Activated CD4-positive, alpha-beta T cell treated with anti-CD3 and anti-CD28 coated beads for 36 hours (primary cell): Measurements from ENCODE around the gene ARL17A. TPM values are rescaled to one million over a fixed set of nuclear protein-coding genes. Genes with fewer than 3 reads are reported as not detected.
"Not testable (repeated sequence)": the region's sequence is repeated elsewhere in the genome, so short reads cannot be mapped to it uniquely, and the experiment has no call there.

Source experiments
- ATAC-seq: fragments of 200-7000 bp; cut with Tn5 transposase; one replicate; pipeline ENCODE4 v1.10.0; 2021; ENCODE audit warnings: mild to moderate bottlenecking, moderate library complexity
- CTCF ChIA-PET: fragments of 350-600 bp; sonication (Branson Sonifier 250); formaldehyde crosslinking; loops from one replicate; lab custom pipeline; 2021; ENCODE audit warnings: antibody characterized with exemption; lab: Charles Lee
- POLR2A ChIA-PET: fragments of 350-600 bp; sonication (Branson Sonifier 250); formaldehyde crosslinking; loops from one replicate; lab custom pipeline; 2021; ENCODE audit warnings: antibody characterized with exemption, inconsistent platforms; lab: Charles Lee
- DNase-seq: peaks from one replicate; pipeline ENCODE4 v3.0.0-alpha.2; 2020
- H3K27ac Mint-ChIP-seq: one replicate; pipeline ENCODE4 v1.8.0; 2021; ENCODE audit warnings: mixed read lengths
- H3K27me3 Mint-ChIP-seq: one replicate; pipeline ENCODE4 v1.8.0; 2021; ENCODE audit warnings: mixed read lengths
- H3K36me3 Mint-ChIP-seq: one replicate; pipeline ENCODE4 v1.8.0; 2021; ENCODE audit warnings: low read depth, mixed read lengths
- H3K4me1 Mint-ChIP-seq: one replicate; pipeline ENCODE4 v1.8.0; 2021; ENCODE audit warnings: mixed read lengths
- H3K4me3 Mint-ChIP-seq: one replicate; pipeline ENCODE4 v1.8.0; 2021; ENCODE audit warnings: mild to moderate bottlenecking, moderate library complexity, mixed read lengths
- H3K9me3 Mint-ChIP-seq: one replicate; pipeline ENCODE4 v1.8.0; 2021; ENCODE audit warnings: low read depth, mixed read lengths
- intact Hi-C, 2 experiments: fragments of 100-400 bp; cut with DNase I in 1 of 2; cut with micrococcal nuclease in 1 of 2; formaldehyde crosslinking; loops; one replicate each; pipeline versions ENCODE4 v1.14.2 to v1.15.1; 2022 to 2024; cut with DNase I, micrococcal nuclease
- total RNA-seq, 2 experiments: library from RNA; stranded (reverse); gene quantifications; one replicate each; pipeline ENCODE4 v1.2.3, GENCODE V29; 2021

The ARL17A gene
- total RNA-seq, 2 experiments from 2014 or later, result 19.2 to 21.9 TPM

DNA sequence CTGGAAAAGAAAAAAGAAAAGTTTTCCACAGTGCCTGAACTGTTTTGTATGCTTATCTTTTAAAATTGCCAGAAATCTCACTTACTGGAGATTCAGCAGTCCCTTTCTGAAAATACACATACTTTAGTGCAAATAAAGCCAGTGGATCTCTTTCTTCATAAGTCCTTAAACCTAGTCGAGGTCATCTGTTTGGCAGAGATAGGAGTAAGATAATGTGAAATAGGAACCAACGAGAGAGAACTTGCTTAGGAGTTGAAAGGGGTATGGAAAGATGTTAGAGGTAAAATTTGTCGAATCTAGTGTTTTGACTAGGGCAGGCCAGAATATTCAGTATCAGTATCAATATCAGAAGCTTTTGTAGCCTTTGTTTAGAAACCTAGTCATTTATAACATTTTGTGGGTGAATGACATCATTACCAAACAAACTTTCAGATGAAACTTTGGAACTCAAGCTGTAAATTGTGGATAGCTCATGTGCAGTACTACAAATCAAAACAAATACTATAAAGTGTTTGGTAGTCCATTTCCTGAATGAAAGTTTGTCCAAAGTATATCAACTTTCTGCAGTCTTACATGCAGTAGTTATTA, 18.9 kb upstream of the ARL17A start:
- POLR2A ChIA-PET, intact Hi-C loops, H3K36me3 Mint-ChIP-seq, H3K4me1 Mint-ChIP-seq, DNase-seq, H3K9me3 Mint-ChIP-seq, H3K27me3 Mint-ChIP-seq, CTCF ChIA-PET, H3K27ac Mint-ChIP-seq, H3K4me3 Mint-ChIP-seq: not testable (repeated sequence)
- peak; percentile 79 for ATAC-seq

- H3K4me1 Mint-ChIP-seq, H3K27ac Mint-ChIP-seq, H3K36me3 Mint-ChIP-seq, H3K4me3 Mint-ChIP-seq, H3K27me3 Mint-ChIP-seq, CTCF ChIA-PET, intact Hi-C loops, DNase-seq, POLR2A ChIA-PET, H3K9me3 Mint-ChIP-seq: not testable (repeated sequence)
- ATAC-seq, result peak; percentile 56
Observed at GRCh38 chr17:46591332-46591731, 11.8 kb upstream of the ARL17A start.

DNA sequence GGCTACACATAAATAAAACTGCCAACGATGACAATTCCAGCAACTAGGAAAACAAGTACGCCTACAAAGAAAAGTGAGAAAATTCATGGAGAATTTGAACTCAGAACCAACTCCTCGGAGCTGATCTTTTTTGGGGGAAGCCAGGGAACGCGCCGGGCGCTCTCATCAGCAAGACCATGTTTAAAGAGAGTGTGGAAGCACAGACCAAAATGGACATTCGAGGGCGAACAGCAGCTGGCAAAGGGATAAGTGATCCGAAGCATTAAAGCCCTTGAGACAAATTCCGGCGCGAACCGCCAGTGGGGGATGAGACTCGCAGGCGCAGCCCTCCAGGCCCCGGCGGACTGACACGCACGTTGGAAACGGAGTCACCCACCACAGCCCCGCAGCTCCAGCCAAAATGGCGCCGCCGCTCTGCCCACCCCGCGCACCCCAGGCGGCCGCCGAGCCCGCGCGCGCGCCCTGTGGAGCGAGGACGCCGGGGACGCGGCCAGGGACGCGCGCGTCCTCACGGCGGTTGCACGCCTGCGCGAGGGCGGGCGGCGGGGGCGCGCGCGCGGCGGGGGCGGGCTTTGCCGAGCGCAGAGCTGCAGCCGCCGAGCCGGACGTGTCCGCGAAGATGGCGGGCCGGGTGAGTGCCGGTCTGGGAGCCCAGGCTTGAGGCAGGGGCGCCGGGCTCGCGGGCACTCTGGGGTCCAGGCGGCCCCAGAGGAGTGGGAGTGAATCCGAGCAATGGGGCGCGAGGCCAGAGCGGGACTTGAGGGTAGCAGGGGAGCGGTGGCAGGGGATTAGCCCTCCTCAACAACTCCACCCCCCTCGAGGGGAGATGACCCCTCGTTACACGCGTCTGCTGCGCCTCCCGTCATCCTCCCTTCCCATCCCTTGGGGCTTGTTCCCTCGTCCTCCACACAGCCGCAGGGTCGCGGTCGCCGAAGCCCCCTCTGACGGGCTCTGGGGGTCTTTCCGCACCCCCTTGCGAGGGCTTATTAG, 11.0 kb upstream of the ARL17A start, which contains the start of gene NSF:
Gene NSF, plus strand, starts transcription at position 513 of the 990 bp plus-strand sequence. Its CDS starts 107 bp downstream, at position 620.
- H3K27ac Mint-ChIP-seq, H3K36me3 Mint-ChIP-seq, intact Hi-C loops, H3K4me1 Mint-ChIP-seq, CTCF ChIA-PET, H3K9me3 Mint-ChIP-seq, H3K27me3 Mint-ChIP-seq, DNase-seq, POLR2A ChIA-PET, H3K4me3 Mint-ChIP-seq: not testable (repeated sequence)
- ATAC-seq, result peak; percentile 86

DNA sequence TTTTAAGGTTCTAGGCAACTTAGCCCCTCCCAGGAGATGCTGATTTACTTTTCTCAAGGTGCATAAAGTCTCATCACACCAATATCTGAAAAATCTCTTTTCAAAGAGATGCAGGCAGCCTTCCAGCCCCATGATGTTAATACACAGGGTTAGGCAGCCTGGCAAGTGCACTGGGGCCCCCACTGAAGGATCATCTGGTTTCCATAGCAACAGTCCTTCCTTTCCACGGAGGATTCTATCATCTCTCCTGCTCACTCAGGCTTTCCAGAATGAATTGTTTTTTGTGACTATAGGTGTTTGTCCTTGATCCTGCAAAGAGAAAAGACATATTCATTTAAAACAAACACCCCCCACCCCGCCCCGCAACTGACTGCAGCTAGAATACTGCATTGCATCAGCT, 6.0 kb upstream of the ARL17A start:
- H3K4me1 Mint-ChIP-seq, POLR2A ChIA-PET, H3K27me3 Mint-ChIP-seq, ATAC-seq, intact Hi-C loops, H3K27ac Mint-ChIP-seq, CTCF ChIA-PET, DNase-seq, H3K9me3 Mint-ChIP-seq, H3K36me3 Mint-ChIP-seq, H3K4me3 Mint-ChIP-seq: not testable (repeated sequence)

- H3K36me3 Mint-ChIP-seq, POLR2A ChIA-PET, CTCF ChIA-PET, ATAC-seq, intact Hi-C loops, H3K27ac Mint-ChIP-seq, H3K4me3 Mint-ChIP-seq, H3K4me1 Mint-ChIP-seq, H3K9me3 Mint-ChIP-seq, H3K27me3 Mint-ChIP-seq, DNase-seq: not testable (repeated sequence)
Observed at GRCh38 chr17:46580082-46580481, 591 bp upstream of the ARL17A start.

GRCh38 chr17:46571796-46572195, 7.7 kb downstream of the ARL17A start:
- DNase-seq, H3K27ac Mint-ChIP-seq, H3K36me3 Mint-ChIP-seq, POLR2A ChIA-PET, H3K4me3 Mint-ChIP-seq, H3K4me1 Mint-ChIP-seq, H3K27me3 Mint-ChIP-seq, ATAC-seq, intact Hi-C loops, CTCF ChIA-PET, H3K9me3 Mint-ChIP-seq: not testable (repeated sequence)

DNA sequence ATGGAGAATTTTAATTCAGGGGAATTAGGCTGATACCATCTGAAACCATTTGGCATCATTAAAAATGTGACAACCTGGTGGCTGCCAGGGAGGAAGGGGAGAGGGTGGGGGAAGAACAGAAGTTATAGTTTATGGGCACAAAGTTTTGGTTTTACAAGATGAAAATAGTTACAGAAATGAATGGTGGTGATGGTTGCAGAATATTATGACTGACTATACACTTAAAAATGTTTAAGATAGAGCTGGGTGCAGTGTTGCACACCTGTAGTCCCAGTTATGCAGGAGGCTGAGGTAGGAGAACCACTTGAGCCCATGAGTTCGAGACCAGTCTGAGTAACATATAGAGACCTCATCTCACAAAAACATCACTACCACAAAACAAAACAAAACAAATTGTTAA, 12.5 kb downstream of the ARL17A start:
- H3K9me3 Mint-ChIP-seq, CTCF ChIA-PET, H3K4me1 Mint-ChIP-seq: not testable (repeated sequence)

DNA sequence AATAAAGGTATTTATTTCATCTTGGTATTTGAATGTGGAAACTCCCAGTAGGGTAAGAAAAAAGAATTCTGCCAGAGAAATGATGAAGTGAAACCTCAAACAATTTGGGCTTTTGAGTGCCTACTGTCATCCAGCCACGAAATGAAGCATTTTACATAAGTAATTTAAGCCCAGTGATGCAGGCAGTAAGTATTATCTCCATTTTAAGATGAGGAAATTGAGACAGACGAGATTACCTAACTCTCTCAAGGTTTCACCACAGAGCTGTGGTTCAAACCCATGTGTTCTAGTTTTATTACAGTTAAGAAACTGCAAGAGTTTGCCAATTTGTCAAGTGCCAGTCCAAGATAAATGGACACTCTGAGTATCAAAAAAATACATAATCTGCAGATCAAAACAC, 13.2 kb downstream of the ARL17A start:
- H3K36me3 Mint-ChIP-seq, H3K27ac Mint-ChIP-seq, CTCF ChIA-PET, H3K27me3 Mint-ChIP-seq, H3K4me1 Mint-ChIP-seq, POLR2A ChIA-PET, H3K4me3 Mint-ChIP-seq, DNase-seq, intact Hi-C loops, H3K9me3 Mint-ChIP-seq: not testable (repeated sequence)
- ATAC-seq, result peak; percentile 26

More for the DNA sequence above, 12.5 kb downstream of the ARL17A start:
- intact Hi-C loops, H3K27me3 Mint-ChIP-seq, H3K4me3 Mint-ChIP-seq, DNase-seq, POLR2A ChIA-PET, ATAC-seq, H3K36me3 Mint-ChIP-seq, H3K27ac Mint-ChIP-seq: not testable (repeated sequence)

DNA sequence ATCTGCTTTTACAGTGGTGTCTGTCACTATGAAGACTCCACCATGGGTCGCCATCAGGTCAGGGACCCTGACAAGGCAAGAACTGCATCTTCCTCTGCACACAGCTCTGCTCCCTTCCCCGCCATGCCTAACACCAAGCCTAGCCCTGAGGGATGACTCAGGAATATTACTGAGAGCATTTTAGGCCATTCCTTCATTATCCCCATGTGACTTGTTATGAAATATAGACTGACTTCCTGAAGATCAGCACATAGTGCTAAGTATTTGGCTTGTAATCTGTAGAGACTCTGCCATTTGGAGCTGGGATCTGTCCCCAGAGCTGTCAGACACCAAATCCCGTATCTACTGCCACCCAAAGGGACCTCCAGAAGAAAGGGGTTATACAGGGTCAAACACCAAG, 19.4 kb downstream of the ARL17A start:
- intact Hi-C loops, H3K4me3 Mint-ChIP-seq, H3K4me1 Mint-ChIP-seq, DNase-seq, H3K27me3 Mint-ChIP-seq, POLR2A ChIA-PET, ATAC-seq, CTCF ChIA-PET, H3K9me3 Mint-ChIP-seq, H3K27ac Mint-ChIP-seq, H3K36me3 Mint-ChIP-seq: not testable (repeated sequence)

- H3K27me3 Mint-ChIP-seq, ATAC-seq, POLR2A ChIA-PET, H3K27ac Mint-ChIP-seq, H3K9me3 Mint-ChIP-seq, intact Hi-C loops, H3K36me3 Mint-ChIP-seq, H3K4me3 Mint-ChIP-seq, H3K4me1 Mint-ChIP-seq, CTCF ChIA-PET, DNase-seq: not testable (repeated sequence)
Observed at GRCh38 chr17:46559155-46559554, 20.3 kb downstream of the ARL17A start.

DNA sequence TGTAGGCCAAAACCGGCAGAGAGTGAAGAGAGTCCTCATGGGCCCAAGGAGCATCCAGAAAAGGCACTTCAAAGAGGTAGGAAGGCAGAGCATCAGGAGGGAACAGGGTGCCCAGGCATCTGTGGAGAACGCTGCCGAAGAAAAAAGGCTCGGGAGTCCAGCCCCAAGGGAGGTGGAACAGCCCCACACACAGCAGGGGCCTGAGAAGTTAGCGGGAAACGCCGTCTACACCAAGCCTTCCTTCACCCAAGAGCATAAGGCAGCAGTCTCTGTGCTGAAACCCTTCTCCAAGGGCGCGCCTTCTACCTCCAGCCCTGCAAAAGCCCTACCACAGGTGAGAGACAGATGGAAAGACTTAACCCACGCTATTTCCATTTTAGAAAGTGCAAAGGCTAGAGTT, 30.9 kb downstream of the ARL17A start:
- POLR2A ChIA-PET, CTCF ChIA-PET, intact Hi-C loops, H3K4me1 Mint-ChIP-seq, H3K9me3 Mint-ChIP-seq, H3K27ac Mint-ChIP-seq, H3K27me3 Mint-ChIP-seq, DNase-seq, ATAC-seq, H3K36me3 Mint-ChIP-seq, H3K4me3 Mint-ChIP-seq: not testable (repeated sequence)

- CTCF ChIA-PET, POLR2A ChIA-PET, intact Hi-C loops, H3K4me1 Mint-ChIP-seq, DNase-seq, H3K27me3 Mint-ChIP-seq, H3K36me3 Mint-ChIP-seq, ATAC-seq, H3K9me3 Mint-ChIP-seq, H3K27ac Mint-ChIP-seq, H3K4me3 Mint-ChIP-seq: not testable (repeated sequence)
Observed at GRCh38 chr17:46534716-46535115, 44.8 kb downstream of the ARL17A start.
